ENCODE measurements around the gene ZNF629.

ZNF629 gene

DNA sequence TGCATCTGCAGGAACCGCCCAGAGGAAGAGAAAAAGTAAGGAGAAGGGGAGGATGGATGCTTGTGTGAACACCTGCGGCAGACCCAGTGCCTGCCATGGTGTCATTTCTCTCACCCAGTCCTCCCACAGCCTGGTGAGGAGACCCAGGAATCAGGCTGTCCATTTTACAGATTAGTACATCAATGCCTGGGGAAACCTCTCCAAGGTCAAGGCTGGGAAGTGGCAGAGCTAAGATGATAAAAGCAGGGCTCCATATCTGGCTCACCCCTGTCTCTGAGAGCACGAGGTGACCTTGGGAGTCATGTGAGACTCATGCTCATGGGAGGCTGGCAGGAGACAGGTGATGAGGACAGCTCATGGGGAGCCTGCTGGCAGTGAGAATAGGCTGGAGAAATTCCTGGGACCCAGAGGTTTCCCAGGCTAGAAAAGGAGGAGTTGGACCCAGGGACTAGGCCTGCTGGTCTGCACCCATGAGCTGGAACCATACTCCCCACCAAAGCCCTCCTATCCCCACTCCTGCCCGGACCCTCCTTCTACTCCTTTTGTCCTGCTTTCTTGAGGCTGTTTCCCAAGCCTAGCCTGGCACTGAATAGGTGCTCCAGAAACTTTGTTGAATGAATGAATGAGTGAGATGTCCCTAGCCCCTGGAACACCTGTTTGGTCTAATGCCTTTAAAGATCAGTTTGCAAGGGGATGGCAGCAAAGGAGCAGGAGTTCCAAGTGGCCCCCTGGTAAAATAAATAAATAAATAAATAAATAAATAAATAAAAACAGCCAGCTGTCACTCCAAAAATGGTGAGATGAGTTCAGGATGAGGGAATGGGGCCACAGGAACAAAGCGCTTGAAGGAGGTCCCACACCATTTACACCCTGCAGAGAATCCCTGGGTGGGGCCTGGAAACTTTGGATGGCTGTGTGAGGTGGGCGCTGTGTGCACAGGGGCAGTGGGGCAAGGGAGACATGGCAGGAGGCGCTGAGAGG is 1.6 kb downstream of the ZNF629 start:
- no peak for DNase-seq

DNA sequence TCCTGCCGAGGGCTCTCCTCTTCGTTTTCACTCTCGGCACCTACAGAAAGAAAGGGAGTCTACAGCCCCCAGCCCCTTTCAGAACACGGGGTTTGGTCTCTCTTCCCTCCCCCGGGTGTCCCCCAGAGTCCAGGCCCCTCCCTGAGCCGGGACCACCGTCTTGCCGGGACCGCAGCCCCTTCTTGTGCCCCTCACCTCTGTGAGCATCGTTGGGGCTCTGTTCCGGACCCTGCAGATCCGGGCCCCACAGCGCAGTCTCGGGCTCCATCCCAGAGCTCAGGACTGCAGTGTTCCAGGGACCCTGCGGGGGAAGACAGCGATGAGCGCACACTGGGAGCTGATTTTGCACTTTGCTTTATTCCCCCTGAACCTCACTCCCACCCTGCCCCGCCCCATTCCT is 2.8 kb downstream of the ZNF629 start:
- DNase-seq, result no peak

DNA sequence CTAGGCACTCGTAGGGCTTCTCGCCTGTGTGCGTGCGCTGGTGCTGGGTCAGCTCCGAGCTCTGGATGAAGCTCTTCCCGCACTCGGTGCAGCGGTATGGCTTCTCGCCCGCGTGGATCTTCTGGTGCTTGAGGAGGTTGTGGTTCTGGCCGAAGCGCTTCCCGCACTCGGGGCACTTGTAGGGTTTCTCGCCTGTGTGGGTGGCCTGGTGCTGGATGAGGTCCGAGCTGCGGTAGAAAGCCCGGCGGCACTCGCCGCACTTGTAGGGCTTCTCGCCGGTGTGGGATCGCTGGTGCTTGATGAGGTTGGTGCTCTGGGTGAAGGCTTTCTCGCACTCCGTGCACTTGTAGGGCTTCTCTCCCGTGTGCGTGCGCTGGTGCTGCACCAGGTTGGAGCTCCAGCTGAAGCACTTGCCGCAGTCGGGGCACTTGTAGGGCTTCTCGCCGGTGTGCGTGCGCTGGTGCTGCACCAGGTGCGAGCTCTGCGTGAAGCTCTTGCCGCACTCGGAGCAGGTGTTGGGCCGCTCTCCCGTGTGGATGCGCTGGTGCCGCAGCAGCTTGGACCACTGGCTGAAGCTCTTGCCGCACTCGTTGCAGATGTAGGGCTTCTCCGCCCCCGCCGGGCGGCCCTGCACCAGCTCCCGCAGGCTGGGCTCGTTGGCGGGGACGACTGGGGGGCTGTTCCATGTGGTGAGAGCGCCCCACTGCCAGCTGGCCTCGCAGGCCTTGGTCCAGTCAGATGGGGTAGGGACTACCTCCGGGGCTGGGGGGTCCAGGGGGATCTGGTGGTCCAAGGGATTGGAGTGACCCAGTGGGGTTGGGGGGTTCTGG is 3.5 kb downstream of the ZNF629 start:
- DNase-seq, result no peak

DNA sequence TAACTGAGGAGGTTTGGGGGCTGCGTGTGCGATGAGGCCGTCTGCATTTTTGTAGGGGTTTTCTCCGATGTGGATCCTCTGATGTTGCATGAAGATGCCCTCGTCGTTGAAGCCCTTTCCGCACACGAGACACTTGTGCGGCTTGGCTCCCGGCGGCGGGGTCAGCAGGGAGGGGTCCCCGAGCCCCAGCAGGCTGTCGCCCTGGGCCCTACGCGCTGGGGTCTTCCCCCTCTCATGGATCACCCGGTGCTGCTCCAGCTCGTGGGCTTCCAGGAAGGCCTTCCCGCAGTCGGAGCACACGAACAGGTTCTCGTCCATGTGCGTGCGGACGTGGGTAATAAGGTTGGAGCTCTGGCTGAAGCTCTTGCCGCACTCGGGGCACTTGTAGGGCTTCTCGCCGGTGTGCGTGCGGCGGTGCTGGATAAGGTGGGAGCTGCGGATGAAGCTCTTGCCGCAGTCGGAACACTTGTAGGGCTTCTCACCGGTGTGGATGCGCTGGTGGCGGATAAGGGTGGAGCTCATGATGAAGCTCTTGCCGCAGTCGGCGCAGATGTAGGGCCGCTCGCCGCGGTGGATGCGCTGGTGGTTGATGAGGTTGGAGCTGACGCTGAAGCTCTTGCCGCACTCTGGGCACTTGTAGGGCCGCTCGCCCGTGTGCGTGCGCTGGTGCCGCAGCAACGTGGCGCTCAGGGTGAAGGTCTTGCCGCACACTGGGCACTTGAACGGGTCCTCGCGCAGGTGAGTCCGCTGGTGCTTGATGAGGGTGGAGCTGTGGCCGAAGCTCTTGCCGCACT is 4.3 kb downstream of the ZNF629 start:
- DNase-seq, result no peak

DNA sequence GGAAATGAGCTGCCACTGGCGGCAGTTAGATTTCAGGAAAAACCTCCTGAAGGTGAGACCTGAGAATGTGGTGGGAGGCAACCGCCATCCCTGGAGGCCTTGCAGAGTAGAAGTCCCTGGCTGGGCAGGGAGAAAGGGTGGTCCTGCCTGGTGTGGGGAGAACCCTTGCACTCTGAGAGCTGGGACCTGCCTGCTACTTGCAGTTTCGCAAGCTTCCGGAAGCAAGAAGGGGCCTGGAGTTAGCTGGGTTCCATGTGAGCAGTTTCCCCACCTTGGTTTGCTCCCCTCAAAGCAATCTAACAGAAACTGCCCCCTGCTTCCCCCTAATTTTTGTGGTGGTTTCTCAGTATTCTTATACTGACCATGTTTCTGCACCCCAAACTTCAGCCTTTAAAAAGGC is 6.5 kb downstream of the ZNF629 start:
- no peak for DNase-seq

- no peak for DNase-seq
Observed at GRCh38 chr16:30780021-30780420, 7.0 kb downstream of the ZNF629 start.

DNA sequence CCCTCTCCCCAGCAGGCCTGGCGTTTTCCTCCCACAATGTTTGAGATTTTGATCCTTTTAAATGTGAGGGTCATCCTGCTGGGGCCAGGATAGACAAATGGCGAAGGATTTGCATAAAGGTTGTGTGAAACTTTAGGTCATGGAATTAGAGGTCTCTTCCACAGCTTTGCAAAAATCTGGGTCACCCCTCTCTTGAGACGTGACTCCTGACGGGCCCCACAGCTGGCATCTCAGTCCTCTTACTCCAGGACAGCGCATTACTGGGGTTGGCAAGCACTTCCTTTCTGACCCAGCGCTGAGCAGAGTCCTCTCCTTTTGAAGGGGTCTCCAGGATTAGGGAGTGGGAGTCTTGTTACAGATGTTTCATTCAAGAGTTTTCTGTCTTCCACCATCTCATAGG is 7.4 kb downstream of the ZNF629 start:
- DNase-seq, result no peak

- DNase-seq, result no peak
Observed at GRCh38 chr16:30778549-30779244, 8.3 kb downstream of the ZNF629 start.

GRCh38 chr16:30777591-30778297 is 9.3 kb downstream of the ZNF629 start:
- DNase-seq, result no peak

DNA sequence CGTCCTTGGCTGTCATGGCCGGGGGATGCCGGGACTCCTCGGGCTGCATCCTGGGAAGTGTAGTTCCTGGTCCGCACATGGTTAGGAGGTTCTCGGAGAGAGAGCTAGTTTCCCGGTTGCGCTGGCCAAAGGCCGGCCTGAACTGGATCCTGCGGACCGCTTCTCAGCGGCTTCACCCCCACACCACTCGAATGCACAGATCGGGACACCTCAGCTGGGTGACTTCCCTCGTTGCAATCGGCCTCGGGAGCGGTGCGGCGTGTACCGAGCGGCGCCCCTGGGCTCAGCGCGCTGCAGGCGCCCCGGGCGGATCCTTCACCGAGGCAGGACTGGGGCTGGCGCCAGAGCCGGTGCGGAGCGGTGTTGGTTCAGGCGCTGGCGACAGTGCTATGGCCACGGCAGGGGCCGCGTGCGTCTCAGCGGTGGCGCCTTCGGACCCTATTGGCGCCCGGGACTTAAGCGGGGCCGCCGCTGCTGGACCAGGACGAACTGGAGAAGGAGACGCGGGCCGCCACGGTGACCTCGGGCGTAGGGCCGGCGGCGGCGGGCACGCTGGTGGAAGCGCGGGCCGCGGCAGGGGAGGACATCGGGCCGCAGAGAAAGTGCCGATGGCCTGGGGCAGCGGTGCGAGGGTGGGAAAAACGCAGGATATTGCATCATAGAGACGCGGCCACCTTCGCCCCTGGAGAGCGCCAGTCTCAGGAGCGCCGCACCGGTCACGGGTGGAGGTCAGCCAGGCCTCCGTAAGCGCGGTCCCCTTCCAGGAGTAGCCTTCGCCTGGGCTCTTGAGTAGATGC is 11.4 kb downstream of the ZNF629 start:
- DNase-seq, result peak; percentile 60

- no peak for DNase-seq
Observed at GRCh38 chr16:30775131-30775391, 11.9 kb downstream of the ZNF629 start.

DNA sequence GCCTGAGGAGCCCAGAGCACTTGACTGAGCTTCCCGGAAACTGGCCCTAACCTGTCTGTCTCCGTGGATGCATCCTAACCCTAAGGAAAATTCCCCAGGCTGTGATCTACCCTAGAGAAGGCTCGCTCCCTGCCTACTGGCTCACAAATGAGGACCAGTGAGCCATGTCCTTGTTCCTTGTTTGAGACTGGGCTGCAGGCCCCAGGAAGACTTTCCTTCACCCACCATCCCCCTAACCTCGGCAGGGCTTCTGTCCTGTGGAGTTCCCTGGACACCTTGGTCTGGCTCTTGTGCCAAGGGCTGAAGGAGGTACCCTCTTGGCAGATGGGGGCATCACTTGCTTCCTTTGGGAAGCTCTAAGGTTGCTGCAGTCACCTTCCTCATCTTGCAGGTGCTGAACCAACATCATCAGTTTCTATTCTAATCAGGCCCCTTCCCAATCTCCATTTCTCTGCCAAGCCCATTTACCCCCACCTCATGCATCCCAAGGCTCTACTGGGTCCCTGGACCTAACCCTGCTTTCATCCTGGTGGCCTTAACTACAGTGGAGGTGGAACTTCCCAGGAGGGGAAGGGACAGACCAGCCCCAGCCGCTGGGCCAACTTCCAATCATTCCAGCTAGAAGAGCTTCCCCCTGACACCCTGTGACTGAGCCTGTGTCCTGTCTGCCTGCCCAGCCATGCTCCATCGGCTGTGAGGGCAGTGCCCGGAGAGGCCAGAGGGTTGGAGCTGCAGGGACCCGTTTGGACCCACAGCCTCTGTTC is 12.5 kb downstream of the ZNF629 start:
- no peak for DNase-seq

- DNase-seq, result no peak
Observed at GRCh38 chr16:30773826-30774225, 13.2 kb downstream of the ZNF629 start.

DNA sequence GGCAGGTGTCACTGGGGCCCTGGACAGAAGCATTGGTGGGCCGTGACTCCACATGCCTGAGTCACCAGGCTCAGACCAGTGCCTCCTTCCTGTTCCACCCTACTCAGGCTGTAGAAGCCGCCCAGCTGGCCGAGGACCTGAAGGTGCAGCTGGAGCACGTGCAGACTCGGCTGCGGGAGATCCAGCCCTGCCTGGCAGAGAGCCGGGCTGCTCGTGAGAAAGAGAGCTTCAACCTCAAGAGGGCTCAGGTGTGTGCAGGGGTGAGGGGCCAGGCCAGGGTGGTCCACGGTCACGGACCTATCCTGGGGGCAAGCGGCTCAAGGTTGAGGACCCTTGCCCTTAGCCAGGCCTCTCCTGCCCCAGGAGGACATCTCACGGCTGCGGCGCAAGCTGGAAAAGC is 15.3 kb downstream of the ZNF629 start:
- no peak for DNase-seq

GRCh38 chr16:30769379-30770089 is 17.5 kb downstream of the ZNF629 start:
- no peak for DNase-seq

- DNase-seq, result no peak
Observed at GRCh38 chr16:30768583-30769181, 18.3 kb downstream of the ZNF629 start.

- DNase-seq, result no peak
Observed at GRCh38 chr16:30767767-30768465, 19.1 kb downstream of the ZNF629 start.

- no peak for DNase-seq
Observed at GRCh38 chr16:30766933-30767284, 20.1 kb downstream of the ZNF629 start.
